NCI-H460 (cell line): ENCODE measurements around the gene CDK14. TPM values are rescaled to one million over a fixed set of nuclear protein-coding genes. Genes with fewer than 3 reads are reported as not detected.

Experiments
- DNase-seq: peaks from one replicate; pipeline ENCODE4 v3.0.0-alpha.2; 2016; ENCODE audit warnings: low read depth; ENCODE audit errors: extremely low read depth
- total RNA-seq: library from RNA; depleted of rRNA; stranded (reverse); fragments of >200 nt; shearing (Covaris generic); gene quantifications from 2 replicates; pipeline ENCODE4 v1.2.3, GENCODE V29; 2014

Gene CDK14
- total RNA-seq, 1 experiment from 2014 or later: 0.94 TPM

- DNase-seq: no peak
These were observed 483.4 kb downstream of the CDK14 start for GRCh38 chr7:91079487-91079886.

GRCh38 chr7:91080351-91080750 lies 484.2 kb downstream of the CDK14 start:
- no peak for DNase-seq

GRCh38 chr7:91082038-91082437 lies 485.9 kb downstream of the CDK14 start:
- DNase-seq: no peak

- peak; percentile 8 for DNase-seq
These were observed 486.9 kb downstream of the CDK14 start for GRCh38 chr7:91082852-91083495.

GRCh38 chr7:91083855-91084644 lies 487.9 kb downstream of the CDK14 start:
- no peak for DNase-seq

GRCh38 chr7:91085175-91085574 lies 489.1 kb downstream of the CDK14 start:
- DNase-seq: no peak

GRCh38 chr7:91086200-91086599 lies 490.1 kb downstream of the CDK14 start:
- DNase-seq: no peak

- no peak for DNase-seq
These were observed 492.0 kb downstream of the CDK14 start for GRCh38 chr7:91088156-91088555.

- DNase-seq: no peak
These were observed 492.6 kb downstream of the CDK14 start for GRCh38 chr7:91088691-91089090.

- DNase-seq: peak; percentile 41
These were observed 493.4 kb downstream of the CDK14 start for GRCh38 chr7:91089382-91089963.

- no peak for DNase-seq
These were observed 494.6 kb downstream of the CDK14 start for GRCh38 chr7:91090684-91091083.

GRCh38 chr7:91091631-91092030 lies 495.5 kb downstream of the CDK14 start:
- no peak for DNase-seq

GRCh38 chr7:91093181-91093580 lies 497.1 kb downstream of the CDK14 start:
- no peak for DNase-seq

GRCh38 chr7:91098566-91098965 lies 502.4 kb downstream of the CDK14 start:
- DNase-seq: no peak

GRCh38 chr7:91103363-91103762 lies 507.2 kb downstream of the CDK14 start:
- no peak for DNase-seq

GRCh38 chr7:91107460-91107859 lies 511.3 kb downstream of the CDK14 start:
- no peak for DNase-seq

GRCh38 chr7:91109200-91109599 lies 513.1 kb downstream of the CDK14 start:
- DNase-seq: no peak

- no peak for DNase-seq
These were observed 516.8 kb downstream of the CDK14 start for GRCh38 chr7:91112902-91113341.

GRCh38 chr7:91114232-91114631 lies 518.1 kb downstream of the CDK14 start:
- no peak for DNase-seq

GRCh38 chr7:91126762-91127161 lies 530.6 kb downstream of the CDK14 start:
- DNase-seq: no peak

GRCh38 chr7:91127325-91127724 lies 531.2 kb downstream of the CDK14 start:
- DNase-seq: no peak

GRCh38 chr7:91127959-91128358 lies 531.8 kb downstream of the CDK14 start:
- DNase-seq: no peak
